PC-3 (cell line): Measurements from ENCODE around the gene PPP1R36. TPM values are rescaled to one million over a fixed set of nuclear protein-coding genes. Genes with fewer than 3 reads are reported as not detected.
A peak's percentile ranks its signal among the peaks of the same experiment; 100 is the strongest.

ENCODE experiments used
- ATAC-seq: fragments of 200-7000 bp; cut with Tn5 transposase; 2 replicates; pipeline ENCODE4 v1.9.1; 2020; ENCODE audit warnings: mild to moderate bottlenecking, moderate library complexity
- BruUV-seq: library from RNA; stranded (reverse); fragments of 400-500 nt; replicated peaks from 2 replicates; lab custom pipeline; 2021; lab: Mats Ljungman, UMichigan
- CTCF ChIA-PET: fragments of 300-600 bp; sonication (Branson Sonifier 250); formaldehyde crosslinking; loops from one replicate; lab custom pipeline; 2022; ENCODE audit warnings: antibody characterized with exemption; lab: Charles Lee
- POLR2A ChIA-PET: fragments of 300-600 bp; sonication (Branson Sonifier 250); formaldehyde crosslinking; loops from one replicate; lab custom pipeline; 2022; ENCODE audit warnings: antibody characterized with exemption; ENCODE audit not compliant: unreplicated experiment; lab: Charles Lee
- DNase-seq: peaks from one replicate; pipeline ENCODE4 v3.0.0-alpha.2; 2015
- H2AFZ ChIP-seq: fragments of 300-600 bp; sonication (generic); 2 replicates; pipeline ENCODE4 v1.6.0; 2016; ENCODE audit warnings: antibody characterized with exemption, low read length
- H3F3A ChIP-seq: fragments of 300-600 bp; sonication (generic); one replicate; pipeline ENCODE4 v1.6.0; 2017; ENCODE audit warnings: antibody characterized with exemption, low read length, control low read depth, mild to moderate bottlenecking; ENCODE audit not compliant: unreplicated experiment
- H3K27ac ChIP-seq: fragments of 300-600 bp; sonication (generic); 2 replicates; pipeline ENCODE4 v1.5.1; 2016; ENCODE audit warnings: mild to moderate bottlenecking, low read length
- H3K27me3 ChIP-seq: fragments of 300-600 bp; sonication (generic); 2 replicates; pipeline ENCODE4 v1.6.1; 2016; ENCODE audit warnings: low read length, mixed read lengths
- H3K36me3 ChIP-seq: fragments of 300-600 bp; sonication (generic); 2 replicates; pipeline ENCODE4 v1.6.1; 2016; ENCODE audit warnings: low read depth, mixed run types, low read length, mixed read lengths
- H3K4me1 ChIP-seq: fragments of 300-600 bp; sonication (generic); 2 replicates; pipeline ENCODE4 v1.5.1; 2016; ENCODE audit warnings: low read length; ENCODE audit not compliant: insufficient read depth
- H3K4me2 ChIP-seq: fragments of 300-600 bp; sonication (generic); 2 replicates; pipeline ENCODE4 v1.6.0; 2016; ENCODE audit warnings: low read length
- H3K4me3 ChIP-seq: fragments of 300-600 bp; sonication (generic); 2 replicates; pipeline ENCODE4 v1.5.1; 2016; ENCODE audit warnings: mild to moderate bottlenecking, low read length, mixed read lengths
- H3K79me2 ChIP-seq: fragments of 300-600 bp; sonication (generic); 2 replicates; pipeline ENCODE4 v1.6.1; 2017; ENCODE audit warnings: low read length, mixed read lengths
- H3K9ac ChIP-seq: fragments of 300-600 bp; sonication (generic); 2 replicates; pipeline ENCODE4 v1.6.0; 2016; ENCODE audit warnings: mild to moderate bottlenecking, low read length
- H3K9me2 ChIP-seq: fragments of 300-600 bp; sonication (generic); replicated peaks from 2 replicates; pipeline ENCODE4 v1.6.1; 2016; ENCODE audit warnings: mixed run types, low read length, mixed read lengths
- H3K9me3 ChIP-seq: fragments of 300-600 bp; sonication (generic); 2 replicates; pipeline ENCODE4 v1.6.1; 2016; ENCODE audit warnings: low read length, mixed read lengths
- H4K20me1 ChIP-seq: fragments of 300-600 bp; sonication (generic); 2 replicates; pipeline ENCODE4 v1.6.1; 2016; ENCODE audit warnings: low read length, mixed read lengths
- EZH2 ChIP-seq: fragments of 300-600 bp; sonication (generic); IDR thresholded peaks from one replicate; pipeline ENCODE4 v1.6.1; 2017; ENCODE audit warnings: antibody characterized with exemption, mild to moderate bottlenecking, low read length; ENCODE audit not compliant: unreplicated experiment
- EZH2phosphoT487 ChIP-seq: fragments of 300-600 bp; sonication (generic); IDR thresholded peaks from 2 replicates; pipeline ENCODE4 v1.6.1; 2018; ENCODE audit warnings: mild to moderate bottlenecking, antibody characterized with exemption, low read length, borderline replicate concordance
- intact Hi-C: fragments of 100-400 bp; cut with micrococcal nuclease; formaldehyde crosslinking; loops from 2 replicates; pipeline ENCODE4 v1.9.0; 2023
- total RNA-seq: library from RNA; depleted of rRNA; stranded (reverse); fragments of >200 nt; gene quantifications from 2 replicates; pipeline ENCODE4 v1.2.3, GENCODE V29; 2014
- TF ChIP-seq, protein P1 (sequence below): fragments of 300-600 bp; sonication (generic); conservative IDR thresholded peaks from 2 replicates; pipeline ENCODE4 v1.5.1; 2017; ENCODE audit warnings: antibody characterized with exemption, low read depth, mild to moderate bottlenecking, low read length

Gene PPP1R36
- total RNA-seq, 1 experiment from 2014 or later: 0.26 TPM

DNA sequence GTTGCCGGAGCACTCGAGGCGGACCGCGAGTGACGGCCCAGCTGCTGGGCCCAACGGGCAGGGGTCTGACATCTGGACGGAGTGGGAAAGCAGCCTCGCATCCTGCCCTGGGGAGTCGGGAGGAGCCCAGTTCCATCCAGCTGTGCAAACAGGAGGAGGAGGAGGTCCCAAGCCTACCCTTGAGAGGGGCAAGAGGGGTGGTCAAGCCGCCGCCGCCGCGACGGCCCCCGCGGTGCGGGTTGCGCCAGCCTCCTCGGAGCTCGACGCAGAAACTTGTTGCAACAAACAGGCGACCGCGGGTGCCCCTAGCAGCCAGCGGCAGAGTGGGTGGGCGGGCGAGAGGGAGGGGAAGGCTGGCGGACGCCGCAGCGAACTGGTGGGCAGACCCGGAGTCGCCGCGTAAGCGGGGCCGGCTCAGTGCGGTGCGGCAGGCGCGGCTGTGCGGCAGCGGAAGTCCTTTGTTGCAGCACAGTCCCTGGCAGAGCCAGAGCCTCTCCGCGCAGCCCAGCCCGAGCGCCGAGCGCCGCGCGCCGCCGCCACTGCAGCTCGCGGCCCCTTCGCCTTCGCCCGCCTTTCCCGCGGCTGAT lies 45.4 kb upstream of the PPP1R36 start, which contains the start of gene ZBTB1:
ZBTB1 (plus strand) TSS at position 461 of the 587 bp plus-strand sequence. CDS start 16,735 bp downstream, outside the sequence.
- Histone ChIP-seq H3K9ac (peak within 1 kb of the TSS; percentile 88), H3K36me3 (no peaks in the 10 kb centered on the region), H4K20me1 (peaks cover 39% of the 10 kb centered on the region), H3K4me1 (peaks cover 49% of the 10 kb centered on the region), H2AFZ (peak within 1 kb of the TSS; percentile 93), H3K27ac (peak within 1 kb of the TSS; percentile 89), H3F3A (peaks cover 6% of the 10 kb centered on the region), H3K9me3 (no peaks in the 10 kb centered on the region), H3K9me2 (no peaks in the 10 kb centered on the region), H3K4me3 (peak within 1 kb of the TSS; percentile 82), H3K79me2 (peaks cover 87% of the 10 kb centered on the region), H3K4me2 (peak within 1 kb of the TSS; percentile 97), H3K27me3 (no peaks in the 10 kb centered on the region)
- ChIA-PET CTCF (interaction anchor here (0.6 to 1.1 kb wide), 5 partner anchors 15 to 215 kb away, joined by 3 to 7 read pairs (median 4); partner anchors contain the start of gene HSPA2), POLR2A (interaction anchor here (0.6 to 1.3 kb wide), 9 partner anchors 11 to 1510 kb away, joined by 5 to 53 read pairs (median 17); no protein-coding TSS in a partner anchor)
- peak; percentile 81 for DNase-seq
- ATAC-seq: peak; percentile 38
- intact Hi-C loops: loop anchor here (5.0 to 10.0 kb wide), 2 partner anchors 108 to 160 kb away; no protein-coding TSS in a partner anchor
- TF ChIP-seq, protein P1, sequence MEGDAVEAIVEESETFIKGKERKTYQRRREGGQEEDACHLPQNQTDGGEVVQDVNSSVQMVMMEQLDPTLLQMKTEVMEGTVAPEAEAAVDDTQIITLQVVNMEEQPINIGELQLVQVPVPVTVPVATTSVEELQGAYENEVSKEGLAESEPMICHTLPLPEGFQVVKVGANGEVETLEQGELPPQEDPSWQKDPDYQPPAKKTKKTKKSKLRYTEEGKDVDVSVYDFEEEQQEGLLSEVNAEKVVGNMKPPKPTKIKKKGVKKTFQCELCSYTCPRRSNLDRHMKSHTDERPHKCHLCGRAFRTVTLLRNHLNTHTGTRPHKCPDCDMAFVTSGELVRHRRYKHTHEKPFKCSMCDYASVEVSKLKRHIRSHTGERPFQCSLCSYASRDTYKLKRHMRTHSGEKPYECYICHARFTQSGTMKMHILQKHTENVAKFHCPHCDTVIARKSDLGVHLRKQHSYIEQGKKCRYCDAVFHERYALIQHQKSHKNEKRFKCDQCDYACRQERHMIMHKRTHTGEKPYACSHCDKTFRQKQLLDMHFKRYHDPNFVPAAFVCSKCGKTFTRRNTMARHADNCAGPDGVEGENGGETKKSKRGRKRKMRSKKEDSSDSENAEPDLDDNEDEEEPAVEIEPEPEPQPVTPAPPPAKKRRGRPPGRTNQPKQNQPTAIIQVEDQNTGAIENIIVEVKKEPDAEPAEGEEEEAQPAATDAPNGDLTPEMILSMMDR: no peak
- BruUV-seq: no TSS peak

DNA sequence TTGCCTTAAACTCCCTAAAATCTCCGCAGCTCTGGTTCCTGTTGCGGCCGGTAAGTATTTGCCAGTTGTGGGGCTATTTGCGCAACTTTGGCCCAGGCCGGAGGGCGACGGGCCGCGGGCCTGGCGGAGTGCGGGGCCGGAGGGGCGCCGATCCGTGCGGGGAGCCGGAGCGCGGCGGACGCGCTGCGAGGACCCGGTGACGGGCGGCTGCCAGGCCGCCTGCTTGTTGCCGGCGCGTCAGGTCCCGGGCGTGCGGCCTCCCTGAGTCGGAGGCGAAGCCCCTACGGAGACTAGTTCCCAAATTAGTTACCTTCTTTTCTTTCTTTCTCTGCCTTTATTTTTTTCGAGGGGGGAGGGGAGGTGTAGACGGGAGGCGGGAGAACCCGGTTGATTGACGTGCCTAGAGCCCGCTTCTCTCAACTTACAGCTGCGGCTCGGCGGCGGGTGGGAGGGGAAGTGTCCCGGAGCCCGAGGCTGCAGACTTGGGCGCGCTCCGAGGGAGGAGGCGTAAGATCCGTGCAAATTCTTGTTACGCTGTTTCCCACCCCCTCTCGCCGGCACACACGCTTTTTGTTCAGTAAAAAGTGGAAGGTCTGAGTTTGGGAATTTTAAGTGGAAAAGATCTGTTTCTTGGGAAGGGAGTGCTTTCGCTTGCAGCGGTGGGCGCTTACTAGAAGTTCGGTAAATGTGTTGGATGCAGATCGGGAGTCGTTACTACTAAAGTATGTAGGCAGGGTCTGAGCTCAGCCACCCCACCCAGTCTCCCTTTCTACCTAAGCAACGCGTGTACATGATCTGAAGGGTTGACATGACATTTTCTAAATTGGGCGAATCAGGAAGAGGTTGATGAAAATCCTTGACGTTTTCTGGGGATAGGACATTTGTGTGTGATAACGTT lies 44.6 kb upstream of the PPP1R36 start:
- H4K20me1 ChIP-seq: peaks cover 43% of the 10 kb centered on the region
- no peaks in the 10 kb centered on the region for H3K36me3 ChIP-seq
- peak overlapping the region; percentile 97 for H3K4me2 ChIP-seq
- peak overlapping the region; percentile 93 for H2AFZ ChIP-seq
- TF ChIP-seq, protein P1: no peak
- TF ChIP-seq EZH2phosphoT487 (no peak), EZH2 (no peak)
- peak overlapping the region; percentile 89 for H3K27ac ChIP-seq
- no peaks in the 10 kb centered on the region for H3K9me2 ChIP-seq
- peak; percentile 43 for ATAC-seq
- no peaks in the 10 kb centered on the region for H3K27me3 ChIP-seq
- ChIA-PET POLR2A (interaction anchor here (0.6 to 1.3 kb wide), 6 partner anchors 16 to 124 kb away, joined by 3 to 25 read pairs (median 4); no protein-coding TSS in a partner anchor), CTCF (interaction anchor here (0.6 to 1.1 kb wide), 5 partner anchors 15 to 215 kb away, joined by 3 to 7 read pairs (median 4); partner anchors contain the start of gene HSPA2)
- H3K9me3 ChIP-seq: no peaks in the 10 kb centered on the region
- peak; percentile 89 for DNase-seq
- H3K4me1 ChIP-seq: peaks cover 49% of the 10 kb centered on the region
- H3F3A ChIP-seq: peaks cover 6% of the 10 kb centered on the region
- peak overlapping the region; percentile 82 for H3K4me3 ChIP-seq
- BruUV-seq: TSS peak; percentile 49
- intact Hi-C loops: loop anchor here (1.0 to 10.0 kb wide), 3 partner anchors 107 to 253 kb away; no protein-coding TSS in a partner anchor
- H3K79me2 ChIP-seq: peaks cover 88% of the 10 kb centered on the region
- peak overlapping the region; percentile 88 for H3K9ac ChIP-seq
